Left renal cortex interstitium (tissue), 4 donors: ENCODE measurements around the gene MIF4GD. TPM values are rescaled to one million over a fixed set of nuclear protein-coding genes. Genes with fewer than 3 reads are reported as not detected.

ENCODE experiments used
- DNase-seq, 4 donors: peaks; one replicate each; pipeline ENCODE4 v3.0.0-alpha.2; 2013; ENCODE audit warnings: low read depth in 4 of 4, low spot score in 2 of 4, missing footprints in 1 of 4
- polyA plus RNA-seq, 4 donors: library from polyadenylated mRNA; unstranded; fragments of 120-200 nt; gene quantifications; one replicate each; pipeline ENCODE4 v1.2.1, GENCODE V29; 2013; ENCODE audit not compliant: insufficient read length in 4 of 4

MIF4GD gene
- polyA plus RNA-seq, 4 donors: 19.5 to 23.2 (median 22.1) TPM

DNA sequence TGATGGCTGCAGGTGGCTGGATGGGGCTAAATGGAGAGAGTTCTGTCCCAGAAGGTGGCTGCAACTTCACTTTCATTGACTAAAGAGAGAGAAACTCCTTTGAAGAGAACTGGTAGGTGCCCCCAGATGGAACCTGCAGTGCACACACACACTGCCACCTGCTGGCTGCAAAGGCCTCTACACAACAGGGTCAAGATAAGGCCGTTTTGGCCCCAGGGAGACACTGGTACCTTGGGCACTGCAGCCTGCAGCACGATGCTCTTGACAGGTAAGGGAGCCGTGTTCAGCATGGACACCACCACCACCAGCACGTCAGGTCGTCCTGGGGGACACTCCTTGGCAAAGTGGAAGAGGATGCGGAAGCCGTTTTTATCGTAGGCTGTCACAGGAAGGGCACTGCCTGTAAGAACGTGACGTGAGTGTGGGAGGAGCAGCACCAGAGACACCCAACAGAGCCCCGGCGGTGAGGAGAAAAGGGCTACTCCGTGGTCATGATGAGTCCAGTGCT, 32.3 kb downstream of the MIF4GD start:
- no peak for DNase-seq

DNA sequence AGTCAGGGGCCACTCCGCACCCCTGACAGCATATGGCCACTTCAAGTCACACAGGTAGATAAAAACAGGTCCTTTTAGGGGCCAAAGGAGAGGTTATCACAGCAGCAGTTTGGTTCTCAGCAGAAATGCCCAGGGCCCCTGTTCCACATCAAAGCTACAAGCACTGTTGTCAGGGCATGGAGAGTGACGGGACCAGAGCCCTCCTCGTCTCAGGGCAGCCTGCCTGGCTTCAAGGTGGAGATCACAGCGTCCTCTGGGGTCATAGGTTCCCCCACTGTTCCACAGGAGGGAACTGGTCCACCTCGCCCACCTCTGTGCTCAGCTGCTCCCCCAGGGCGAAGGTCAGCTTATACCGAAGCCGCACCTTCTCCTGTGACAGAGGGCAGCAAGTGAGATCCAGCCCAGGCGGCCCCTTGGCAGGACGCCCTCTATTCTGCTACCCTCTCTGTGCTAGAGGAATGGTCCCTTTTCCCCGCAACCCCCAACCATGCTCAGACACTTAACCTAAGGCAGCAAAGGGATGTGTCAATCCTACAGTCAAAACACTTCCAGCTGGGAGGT, 32.9 kb downstream of the MIF4GD start:
- no peak for DNase-seq

DNA sequence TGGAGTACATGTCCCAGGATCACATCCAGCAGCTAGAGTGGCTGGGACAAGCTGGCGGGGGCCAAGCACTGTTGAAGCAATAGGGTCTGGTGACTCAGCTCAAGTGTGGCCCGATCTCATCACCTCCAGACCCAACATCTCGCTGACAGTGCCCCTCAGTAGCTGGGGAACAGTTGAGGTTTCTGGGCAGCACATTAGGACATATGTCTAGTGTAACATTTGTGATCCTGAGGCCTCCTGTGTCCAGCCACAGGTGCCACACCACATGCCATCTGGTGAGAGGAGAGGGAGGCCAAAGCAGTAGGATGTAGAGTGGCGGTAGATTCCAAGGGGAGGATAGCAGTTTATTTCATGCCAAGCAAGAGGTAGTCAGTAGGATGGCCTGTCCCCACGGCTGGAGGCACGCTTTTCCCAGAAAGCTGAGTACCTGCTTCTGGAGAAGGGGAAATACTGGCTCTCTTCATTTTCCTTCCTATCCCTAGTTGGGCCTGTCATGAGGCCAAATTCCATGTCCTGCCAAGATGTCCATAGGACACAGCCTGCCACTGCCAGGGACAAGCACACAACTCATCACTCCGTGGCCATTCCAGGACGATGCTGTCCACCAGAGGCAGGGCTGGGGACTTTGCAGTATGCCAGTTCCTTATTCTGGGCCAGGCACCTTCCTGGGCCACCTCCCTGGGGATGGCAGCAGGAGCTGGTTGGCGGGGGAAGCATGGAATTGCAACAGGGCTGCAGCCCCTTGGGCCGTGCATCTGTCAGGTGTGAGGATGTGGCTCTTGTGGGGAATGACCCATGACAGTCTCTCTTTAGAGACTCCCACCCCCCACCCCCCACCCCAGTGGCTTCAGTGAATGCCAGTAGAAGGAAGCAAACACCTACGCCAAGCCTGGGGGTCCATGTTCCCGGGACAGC, 33.7 kb downstream of the MIF4GD start:
- no peak for DNase-seq

DNA sequence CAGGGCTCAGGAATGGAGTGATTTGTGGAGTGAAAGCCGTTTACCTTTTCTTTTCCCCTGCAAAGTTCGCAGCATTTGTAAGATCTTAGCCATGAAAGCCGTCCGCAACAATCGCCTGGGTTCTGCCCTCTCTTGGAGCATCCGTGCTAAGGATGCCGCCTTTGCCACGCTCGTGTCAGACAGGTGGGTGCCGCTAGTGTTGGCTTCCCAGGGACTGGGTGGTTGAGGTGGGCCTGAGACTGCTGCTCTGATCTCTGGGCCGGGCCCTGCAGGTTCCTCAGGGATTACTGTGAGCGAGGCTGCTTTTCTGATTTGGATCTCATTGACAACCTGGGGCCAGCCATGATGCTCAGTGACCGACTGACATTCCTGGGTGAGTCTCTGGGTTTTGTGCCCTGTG, 38.2 kb downstream of the MIF4GD start:
- DNase-seq: no peak

DNA sequence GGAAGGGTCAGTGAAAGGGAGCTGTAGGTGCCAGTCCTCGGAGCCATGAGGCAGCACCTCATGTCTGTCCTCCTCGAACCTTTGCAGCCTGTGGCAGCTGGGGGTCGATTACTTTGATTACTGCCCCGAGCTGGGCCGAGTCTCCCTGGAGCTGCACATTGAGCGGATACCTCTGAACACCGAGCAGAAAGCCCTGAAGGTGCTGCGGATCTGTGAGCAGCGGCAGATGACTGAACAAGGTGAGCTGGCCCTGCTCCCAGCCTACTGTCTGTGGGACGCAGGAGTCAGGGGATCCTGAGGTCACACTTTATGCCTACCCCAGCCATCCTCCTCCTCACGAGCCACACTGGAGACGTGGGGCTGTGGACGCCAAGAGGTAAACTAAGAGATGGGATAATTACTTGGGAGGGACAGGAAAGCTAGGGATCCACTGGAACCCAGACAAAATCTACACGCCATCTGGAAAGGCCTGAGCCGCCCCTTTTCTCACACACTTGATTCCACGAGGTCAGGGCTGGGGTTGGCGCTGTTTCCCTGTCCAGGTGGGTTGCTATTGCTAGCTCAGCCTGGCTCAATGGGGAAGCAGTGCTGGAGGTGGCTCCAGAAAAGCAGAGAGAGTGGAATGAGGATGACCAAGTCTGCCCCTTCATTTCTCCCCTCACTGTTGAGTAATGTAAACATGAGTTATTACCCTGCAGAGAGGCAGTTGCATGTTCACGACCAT, 39.1 kb downstream of the MIF4GD start:
- no peak for DNase-seq

DNA sequence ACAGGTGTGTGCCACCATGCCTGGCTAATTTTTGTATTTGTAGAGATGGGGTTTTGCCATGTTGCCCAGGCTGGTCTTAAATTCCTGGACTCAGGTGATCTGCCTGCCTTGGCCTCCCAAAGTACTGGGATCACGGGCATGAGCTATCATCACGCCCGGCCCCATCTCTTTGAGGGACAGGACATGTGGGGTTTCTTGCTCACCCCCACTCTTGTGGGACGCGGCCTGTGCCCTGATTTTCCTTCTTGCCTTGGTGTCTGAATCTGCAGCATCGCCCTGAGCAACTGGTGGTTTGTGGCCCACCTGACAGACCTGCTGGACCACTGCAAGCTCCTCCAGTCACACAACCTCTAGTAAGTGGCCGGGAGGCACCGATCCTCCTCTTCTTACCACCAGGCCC, 40.0 kb downstream of the MIF4GD start:
- DNase-seq: no peak

DNA sequence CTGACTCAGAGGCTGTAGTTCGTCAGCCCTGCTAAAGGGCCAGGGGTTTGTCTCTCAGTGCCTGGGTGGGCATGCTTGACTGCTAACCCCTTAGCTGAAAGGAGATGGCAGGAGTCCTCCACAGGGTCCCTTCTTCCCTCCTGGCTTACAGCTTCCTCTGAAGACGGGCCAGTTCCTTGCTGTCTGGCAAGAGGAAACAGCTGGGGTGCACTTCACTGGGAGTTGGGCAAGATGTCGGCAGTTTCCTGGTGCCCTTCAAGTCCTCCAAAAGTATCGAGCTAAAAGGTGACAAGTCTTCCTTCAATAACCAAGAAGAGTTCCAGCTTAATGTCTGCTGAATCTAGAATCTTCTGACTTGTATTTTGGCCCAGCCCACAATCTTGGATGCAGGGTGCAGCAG, 42.2 kb downstream of the MIF4GD start:
- no peak for DNase-seq

DNA sequence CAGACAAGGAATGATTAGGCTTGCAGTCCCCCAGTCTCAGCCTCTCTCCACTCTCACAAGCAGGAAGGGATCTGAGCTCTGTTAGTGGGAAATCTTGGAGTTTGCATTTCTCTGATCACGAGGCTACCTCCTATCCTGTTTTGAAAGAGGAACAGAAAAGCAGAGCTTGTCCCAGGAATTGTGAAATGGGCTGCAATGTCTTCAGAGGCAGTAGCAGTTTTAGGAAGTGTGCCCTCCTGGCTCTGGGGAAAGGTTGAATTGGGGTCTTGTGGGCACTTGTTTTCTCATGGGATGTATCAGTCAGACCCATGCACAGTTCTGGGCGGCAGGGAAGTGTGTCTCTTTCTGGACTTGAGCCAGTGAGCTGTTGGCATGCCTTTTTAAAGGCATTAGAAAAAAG, 42.7 kb downstream of the MIF4GD start:
- no peak for DNase-seq

DNA sequence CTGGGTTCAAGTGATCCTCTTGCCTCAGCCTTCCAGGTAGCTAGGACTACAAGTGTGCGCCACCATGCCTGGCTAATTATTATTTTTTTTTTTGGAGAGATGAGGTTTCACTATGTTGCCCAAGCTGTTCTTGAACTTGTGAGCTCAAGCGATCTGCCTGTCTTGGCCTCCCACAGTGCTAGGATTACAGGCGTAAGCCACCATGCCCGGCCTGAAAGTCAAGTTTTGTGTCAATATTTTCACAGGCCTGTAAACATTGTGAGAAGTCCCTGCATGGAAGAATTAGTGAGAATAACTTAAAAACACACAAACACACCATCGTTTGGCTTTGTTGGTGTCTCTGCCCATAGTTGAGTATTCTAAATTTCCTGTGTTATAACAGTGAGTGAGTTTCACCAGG, 43.3 kb downstream of the MIF4GD start:
- no peak for DNase-seq

DNA sequence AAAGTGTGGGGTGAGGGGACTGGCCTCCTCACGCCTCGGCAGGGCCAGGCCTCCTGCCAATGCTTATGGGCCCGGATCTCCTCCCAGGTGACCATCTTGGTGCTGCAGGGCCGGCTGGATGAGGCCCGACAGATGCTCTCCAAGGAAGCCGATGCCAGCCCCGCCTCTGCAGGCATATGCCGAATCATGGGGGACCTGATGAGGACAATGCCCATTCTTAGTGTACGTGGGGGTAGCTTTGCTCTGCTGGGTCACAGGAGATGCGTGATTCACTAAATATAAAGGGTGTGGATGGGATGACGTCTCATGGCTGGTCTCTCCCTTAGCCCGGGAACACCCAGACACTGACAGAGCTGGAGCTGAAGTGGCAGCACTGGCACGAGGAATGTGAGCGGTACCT, 46.0 kb downstream of the MIF4GD start:
- DNase-seq: no peak

DNA sequence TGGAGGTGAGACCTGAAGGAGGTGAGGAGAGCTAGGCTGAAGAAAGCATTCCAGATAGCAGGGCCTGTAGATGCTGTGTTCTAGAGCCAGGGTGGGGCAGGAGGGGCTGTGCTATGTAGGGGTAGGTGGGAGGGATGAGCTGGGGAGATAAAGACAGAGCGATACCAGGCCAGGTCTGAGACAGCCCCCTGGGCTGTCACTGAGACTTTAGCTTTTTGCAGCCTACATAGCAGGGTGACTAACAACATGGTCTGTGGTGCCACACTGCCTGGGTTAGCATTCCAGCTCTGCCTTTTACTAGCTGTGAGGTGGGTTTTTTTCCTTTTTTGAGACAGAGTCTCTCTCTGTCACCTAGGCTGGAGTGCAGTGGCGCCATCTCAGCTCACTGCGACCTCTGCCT, 51.2 kb downstream of the MIF4GD start:
- no peak for DNase-seq

DNA sequence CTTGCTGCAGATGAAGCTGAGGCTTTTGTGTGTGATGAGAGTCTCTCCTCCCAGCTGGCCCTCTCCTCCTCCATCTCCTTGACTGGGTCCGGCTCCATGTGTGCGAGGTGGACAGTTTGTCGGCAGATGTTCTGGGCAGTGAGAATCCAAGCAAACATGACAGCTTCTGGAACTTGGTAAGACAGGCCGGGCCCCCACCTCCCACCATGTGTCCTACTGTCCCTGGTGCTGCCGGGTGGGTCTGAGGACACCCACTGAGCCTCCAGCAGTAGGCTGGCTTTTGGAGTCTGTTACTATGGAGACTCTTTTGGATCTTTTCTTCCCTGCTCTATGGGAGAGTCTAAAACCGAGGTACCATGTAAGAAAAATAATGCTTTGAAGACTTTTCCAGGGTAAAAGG, 52.9 kb downstream of the MIF4GD start:
- no peak for DNase-seq

Other genes with a start within 250 kb of the MIF4GD start
- 100 to 1,000 TPM; 281 to 356 (median 320) TPM for gene ATP5PD, start 224.3 kb downstream of the MIF4GD start, polyA plus RNA-seq
- 10 to 100 TPM; 29.7 to 34.6 (median 33.9) TPM for gene KCTD2, start 224.0 kb downstream of the MIF4GD start, polyA plus RNA-seq
- 10 to 100 TPM; 23.6 to 45.3 (median 33.4) TPM for gene SLC16A5, start 183.3 kb downstream of the MIF4GD start, polyA plus RNA-seq
- 10 to 100 TPM; 16.6 to 21.5 (median 17.4) TPM for gene ARMC7, start 161.3 kb downstream of the MIF4GD start, polyA plus RNA-seq
- 10 to 100 TPM; 44.7 to 71.4 (median 61.9) TPM for gene NT5C, start 139.5 kb downstream of the MIF4GD start, polyA plus RNA-seq
- gene JPT1, start 116.7 kb downstream of the MIF4GD start, polyA plus RNA-seq: 100 to 1,000 TPM in 2 of 4 donors, 10 to 100 TPM in 2; 85.8 to 108 (median 93.7) TPM
- gene SUMO2, start 88.3 kb downstream of the MIF4GD start, polyA plus RNA-seq: 100 to 1,000 TPM; 626 to 750 (median 696) TPM
- 10 to 100 TPM; 58.8 to 78.9 (median 66.6) TPM for gene NUP85, start 65.6 kb downstream of the MIF4GD start, polyA plus RNA-seq
- gene GGA3, start 9.6 kb downstream of the MIF4GD start, polyA plus RNA-seq: 10 to 100 TPM; 33.5 to 48.1 (median 41.0) TPM
- gene MRPS7, start 9.4 kb downstream of the MIF4GD start, polyA plus RNA-seq: 10 to 100 TPM; 70.7 to 86.9 (median 76.6) TPM
- gene SLC25A19, start 18.2 kb upstream of the MIF4GD start, polyA plus RNA-seq: 10 to 100 TPM in 1 of 4 donors, 1 to 10 TPM in 3; 7.3 to 10.2 (median 7.9) TPM
- gene GRB2, start 134.4 kb upstream of the MIF4GD start, polyA plus RNA-seq: 100 to 1,000 TPM in 2 of 4 donors, 10 to 100 TPM in 2; 91.2 to 109 (median 101) TPM
- gene TMEM94, start 185.4 kb upstream of the MIF4GD start, polyA plus RNA-seq: 100 to 1,000 TPM in 1 of 4 donors, 10 to 100 TPM in 3; 69.8 to 118 (median 80.8) TPM
- gene CASKIN2, start 244.3 kb upstream of the MIF4GD start, polyA plus RNA-seq: 10 to 100 TPM; 28.5 to 35.0 (median 32.4) TPM
- gene TSEN54, start 245.3 kb upstream of the MIF4GD start, polyA plus RNA-seq: 10 to 100 TPM; 38.7 to 68.8 (median 55.0) TPM